K562 (cell line): ENCODE results near the gene PRR35. TPM values are rescaled to one million over a fixed set of nuclear protein-coding genes. Genes with fewer than 3 reads are reported as not detected.

ENCODE experiments used
- BRD9 ChIP-seq: fragments of 450-650 bp; IDR thresholded peaks from 2 replicates; pipeline ENCODE4 v1.6.1; 2018; ENCODE audit warnings: low read depth; ENCODE audit not compliant: partially characterized antibody
- CBFA2T2 ChIP-seq: fragments of 450-650 bp; conservative IDR thresholded peaks from 2 replicates; pipeline ENCODE4 v1.6.1; 2017; ENCODE audit warnings: mild to moderate bottlenecking
- CHD1 ChIP-seq: fragments of 200-600 bp; sonication (generic); IDR thresholded peaks from one replicate; pipeline ENCODE4 v1.6.1; 2012; ENCODE audit warnings: mild to moderate bottlenecking, moderate library complexity, low read length, inconsistent platforms
- FIP1L1 ChIP-seq: fragments of 200-400 bp; formaldehyde crosslinking; IDR thresholded peaks from 2 replicates; pipeline ENCODE4 v1.6.1; 2018; ENCODE audit warnings: mild to moderate bottlenecking, low read depth, low read length; ENCODE audit not compliant: poor library complexity, severe bottlenecking
- KDM5B ChIP-seq: fragments of 200-600 bp; sonication (generic); IDR thresholded peaks from 2 replicates; pipeline ENCODE4 v1.6.1; 2012; ENCODE audit warnings: low read depth, mild to moderate bottlenecking, moderate library complexity, low read length, control low read depth, inconsistent platforms; ENCODE audit not compliant: insufficient replicate concordance
- NCOA4 ChIP-seq: fragments of 450-650 bp; IDR thresholded peaks from 2 replicates; pipeline ENCODE4 v1.6.1; 2018; ENCODE audit warnings: mild to moderate bottlenecking; ENCODE audit not compliant: partially characterized antibody
- PHF21A ChIP-seq: fragments of 450-650 bp; IDR thresholded peaks from 2 replicates; pipeline ENCODE4 v1.6.1; 2017; ENCODE audit warnings: low read depth, borderline replicate concordance
- SAFB2 ChIP-seq: fragments of 200-400 bp; formaldehyde crosslinking; IDR thresholded peaks from 2 replicates; pipeline ENCODE4 v1.6.1; 2018; ENCODE audit warnings: borderline replicate concordance, low read length, low read depth, moderate library complexity; ENCODE audit not compliant: severe bottlenecking
- STAT5B ChIP-seq: fragments of 250-450 bp; sonication (Bioruptor Pico); IDR thresholded peaks from 2 replicates; pipeline ENCODE4 v1.8.0; 2021; ENCODE audit warnings: mild to moderate bottlenecking, inconsistent platforms
- XRCC5 ChIP-seq: fragments of 200-400 bp; formaldehyde crosslinking; IDR thresholded peaks from 2 replicates; pipeline ENCODE4 v1.6.1; 2017; ENCODE audit warnings: low read depth, mild to moderate bottlenecking, low read length
- ZNF583 ChIP-seq: fragments of 250-450 bp; sonication (Bioruptor Pico); IDR thresholded peaks from 2 replicates; pipeline ENCODE4 v1.4.0; 2020
- polyA plus RNA-seq, 8 experiments: library from polyadenylated mRNA; depleted of rRNA in 4 of 8; stranded (reverse) in 5 of 8; unstranded in 3 of 8; fragments of >200 nt; fragmentation: Nextera tagmentation in 2 of 8; fragmentation: Illumina TruSeq in 1 of 8; extraction: Ambion mirVana in 2 of 8; extraction: Trizol in 1 of 8; gene quantifications; 2 replicates each; pipeline versions ENCODE4 v1.2.1 to v1.2.3, GENCODE V29; 2011 to 2014; ENCODE audit warnings: inconsistent platforms in 1 of 8, missing spikeins in 1 of 8
- total RNA-seq, 7 experiments: library from RNA; depleted of rRNA in 6 of 7; stranded (reverse); fragments of >200 nt in 6 of 7; fragmentation: Illumina TruSeq in 2 of 7; extraction: Trizol in 2 of 7; gene quantifications; 2 replicates each; pipeline versions ENCODE4 v1.2.1 to v1.2.3, GENCODE V29; 2011 to 2021; ENCODE audit warnings: low replicate concordance in 1 of 7
- TF ChIP-seq, protein P1 (sequence below): fragments of 250-450 bp; sonication (Bioruptor Pico); IDR thresholded peaks from 2 replicates; pipeline ENCODE4 v1.4.0; 2020; ENCODE audit warnings: mild to moderate bottlenecking, moderate library complexity
- TF ChIP-seq, protein P2 (sequence below): fragments of 250-450 bp; sonication (Bioruptor Pico); IDR thresholded peaks from 2 replicates; pipeline ENCODE4 v1.4.0; 2020
- TF ChIP-seq, protein P3 (sequence below): fragments of 450-650 bp; IDR thresholded peaks from 2 replicates; pipeline ENCODE4 v1.6.1; 2017; ENCODE audit warnings: antibody characterized with exemption
- TF ChIP-seq, protein P4 (sequence below): fragments of 450-650 bp; IDR thresholded peaks from 2 replicates; pipeline ENCODE4 v1.6.1; 2016; ENCODE audit warnings: borderline replicate concordance
- TF ChIP-seq, protein P5 (sequence below): fragments of 450-650 bp; conservative IDR thresholded peaks from 2 replicates; pipeline ENCODE4 v1.6.1; 2016; ENCODE audit warnings: missing genetic modification characterization, low read depth, mild to moderate bottlenecking, missing compliant biosample characterization, moderate library complexity

Gene PRR35
- total and polyA plus RNA-seq, 9 of the 15 experiments (the other 6 are each of a cell fraction or from before 2014, with no cell fraction given): 0.17 to 0.45 (median 0.21) TPM; not detected in 5

DNA sequence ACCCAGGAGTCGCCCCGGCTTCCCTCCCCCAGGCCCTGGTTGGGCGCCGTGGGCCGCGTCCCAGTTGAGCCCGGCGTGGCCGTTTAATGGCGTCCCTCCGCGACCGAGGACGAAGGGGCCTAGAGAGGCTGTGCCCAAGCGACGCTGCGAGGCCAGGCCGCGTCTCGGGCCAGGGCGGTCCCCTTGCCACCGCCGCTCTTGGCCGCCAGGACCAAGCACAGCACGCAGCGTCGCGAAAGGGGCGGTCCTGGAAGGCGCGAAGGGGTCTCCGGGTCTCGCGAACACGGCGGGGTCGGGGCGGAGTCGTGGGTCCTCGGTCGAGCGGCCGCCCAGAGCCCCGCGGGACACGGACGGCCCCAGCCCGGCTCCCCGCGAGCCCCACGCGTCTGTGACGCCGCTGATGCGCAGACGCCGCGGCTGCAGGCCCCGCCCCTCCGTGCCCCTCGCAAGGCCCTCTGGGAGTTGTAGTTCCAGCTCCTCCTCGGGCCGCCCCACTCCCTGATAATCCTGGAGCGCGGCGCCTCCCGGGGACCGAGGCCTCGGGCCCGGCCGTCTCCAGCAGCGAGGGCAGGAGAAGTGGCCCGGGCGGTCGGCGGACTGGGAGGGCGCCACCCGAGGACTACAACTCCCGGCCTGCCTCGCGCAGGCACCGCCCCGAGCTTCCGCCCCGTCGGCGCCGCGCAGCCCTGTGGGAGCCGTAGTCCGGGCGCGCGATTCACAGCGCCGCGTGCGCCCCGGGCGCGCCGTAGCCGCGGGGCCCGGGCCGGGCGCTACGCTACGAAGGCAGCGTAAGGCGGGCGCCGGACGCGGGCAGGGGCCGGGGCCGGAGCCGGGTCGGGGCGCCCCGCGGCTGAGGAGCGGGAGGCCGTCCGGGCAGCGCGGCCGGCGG, 32.9 kb upstream of the PRR35 start, which contains the start of gene CAPN15 (continued):
- TF ChIP-seq, protein P1, sequence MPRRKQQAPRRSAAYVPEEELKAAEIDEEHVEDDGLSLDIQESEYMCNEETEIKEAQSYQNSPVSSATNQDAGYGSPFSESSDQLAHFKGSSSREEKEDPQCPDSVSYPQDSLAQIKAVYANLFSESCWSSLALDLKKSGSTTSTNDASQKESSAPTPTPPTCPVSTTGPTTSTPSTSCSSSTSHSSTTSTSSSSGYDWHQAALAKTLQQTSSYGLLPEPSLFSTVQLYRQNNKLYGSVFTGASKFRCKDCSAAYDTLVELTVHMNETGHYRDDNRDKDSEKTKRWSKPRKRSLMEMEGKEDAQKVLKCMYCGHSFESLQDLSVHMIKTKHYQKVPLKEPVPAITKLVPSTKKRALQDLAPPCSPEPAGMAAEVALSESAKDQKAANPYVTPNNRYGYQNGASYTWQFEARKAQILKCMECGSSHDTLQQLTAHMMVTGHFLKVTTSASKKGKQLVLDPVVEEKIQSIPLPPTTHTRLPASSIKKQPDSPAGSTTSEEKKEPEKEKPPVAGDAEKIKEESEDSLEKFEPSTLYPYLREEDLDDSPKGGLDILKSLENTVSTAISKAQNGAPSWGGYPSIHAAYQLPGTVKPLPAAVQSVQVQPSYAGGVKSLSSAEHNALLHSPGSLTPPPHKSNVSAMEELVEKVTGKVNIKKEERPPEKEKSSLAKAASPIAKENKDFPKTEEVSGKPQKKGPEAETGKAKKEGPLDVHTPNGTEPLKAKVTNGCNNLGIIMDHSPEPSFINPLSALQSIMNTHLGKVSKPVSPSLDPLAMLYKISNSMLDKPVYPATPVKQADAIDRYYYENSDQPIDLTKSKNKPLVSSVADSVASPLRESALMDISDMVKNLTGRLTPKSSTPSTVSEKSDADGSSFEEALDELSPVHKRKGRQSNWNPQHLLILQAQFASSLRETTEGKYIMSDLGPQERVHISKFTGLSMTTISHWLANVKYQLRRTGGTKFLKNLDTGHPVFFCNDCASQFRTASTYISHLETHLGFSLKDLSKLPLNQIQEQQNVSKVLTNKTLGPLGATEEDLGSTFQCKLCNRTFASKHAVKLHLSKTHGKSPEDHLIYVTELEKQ (CRISPR knock-in tag): no peak
- TF ChIP-seq PHF21A (no peak), XRCC5 (no peak), KDM5B (no peak), NCOA4 (no peak), BRD9 (no peak), CBFA2T2 (no peak), ZNF583 (CRISPR knock-in tag) (0 out of 2 replicates have a peak, but pooled peaks have one; percentile 81), STAT5B (CRISPR knock-in tag) (no peak), CHD1 (peak; percentile 64), SAFB2 (no peak), FIP1L1 (peak; percentile 91)
- TF ChIP-seq, protein P2, sequence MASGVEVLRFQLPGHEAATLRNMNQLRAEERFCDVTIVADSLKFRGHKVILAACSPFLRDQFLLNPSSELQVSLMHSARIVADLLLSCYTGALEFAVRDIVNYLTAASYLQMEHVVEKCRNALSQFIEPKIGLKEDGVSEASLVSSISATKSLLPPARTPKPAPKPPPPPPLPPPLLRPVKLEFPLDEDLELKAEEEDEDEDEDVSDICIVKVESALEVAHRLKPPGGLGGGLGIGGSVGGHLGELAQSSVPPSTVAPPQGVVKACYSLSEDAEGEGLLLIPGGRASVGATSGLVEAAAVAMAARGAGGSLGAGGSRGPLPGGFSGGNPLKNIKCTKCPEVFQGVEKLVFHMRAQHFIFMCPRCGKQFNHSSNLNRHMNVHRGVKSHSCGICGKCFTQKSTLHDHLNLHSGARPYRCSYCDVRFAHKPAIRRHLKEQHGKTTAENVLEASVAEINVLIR (CRISPR knock-in tag): peak; percentile 65
- TF ChIP-seq, protein P3, sequence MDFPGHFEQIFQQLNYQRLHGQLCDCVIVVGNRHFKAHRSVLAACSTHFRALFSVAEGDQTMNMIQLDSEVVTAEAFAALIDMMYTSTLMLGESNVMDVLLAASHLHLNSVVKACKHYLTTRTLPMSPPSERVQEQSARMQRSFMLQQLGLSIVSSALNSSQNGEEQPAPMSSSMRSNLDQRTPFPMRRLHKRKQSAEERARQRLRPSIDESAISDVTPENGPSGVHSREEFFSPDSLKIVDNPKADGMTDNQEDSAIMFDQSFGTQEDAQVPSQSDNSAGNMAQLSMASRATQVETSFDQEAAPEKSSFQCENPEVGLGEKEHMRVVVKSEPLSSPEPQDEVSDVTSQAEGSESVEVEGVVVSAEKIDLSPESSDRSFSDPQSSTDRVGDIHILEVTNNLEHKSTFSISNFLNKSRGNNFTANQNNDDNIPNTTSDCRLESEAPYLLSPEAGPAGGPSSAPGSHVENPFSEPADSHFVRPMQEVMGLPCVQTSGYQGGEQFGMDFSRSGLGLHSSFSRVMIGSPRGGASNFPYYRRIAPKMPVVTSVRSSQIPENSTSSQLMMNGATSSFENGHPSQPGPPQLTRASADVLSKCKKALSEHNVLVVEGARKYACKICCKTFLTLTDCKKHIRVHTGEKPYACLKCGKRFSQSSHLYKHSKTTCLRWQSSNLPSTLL: no peak
- TF ChIP-seq, protein P4, sequence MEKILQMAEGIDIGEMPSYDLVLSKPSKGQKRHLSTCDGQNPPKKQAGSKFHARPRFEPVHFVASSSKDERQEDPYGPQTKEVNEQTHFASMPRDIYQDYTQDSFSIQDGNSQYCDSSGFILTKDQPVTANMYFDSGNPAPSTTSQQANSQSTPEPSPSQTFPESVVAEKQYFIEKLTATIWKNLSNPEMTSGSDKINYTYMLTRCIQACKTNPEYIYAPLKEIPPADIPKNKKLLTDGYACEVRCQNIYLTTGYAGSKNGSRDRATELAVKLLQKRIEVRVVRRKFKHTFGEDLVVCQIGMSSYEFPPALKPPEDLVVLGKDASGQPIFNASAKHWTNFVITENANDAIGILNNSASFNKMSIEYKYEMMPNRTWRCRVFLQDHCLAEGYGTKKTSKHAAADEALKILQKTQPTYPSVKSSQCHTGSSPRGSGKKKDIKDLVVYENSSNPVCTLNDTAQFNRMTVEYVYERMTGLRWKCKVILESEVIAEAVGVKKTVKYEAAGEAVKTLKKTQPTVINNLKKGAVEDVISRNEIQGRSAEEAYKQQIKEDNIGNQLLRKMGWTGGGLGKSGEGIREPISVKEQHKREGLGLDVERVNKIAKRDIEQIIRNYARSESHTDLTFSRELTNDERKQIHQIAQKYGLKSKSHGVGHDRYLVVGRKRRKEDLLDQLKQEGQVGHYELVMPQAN: 0 out of 2 replicates have a peak, but pooled peaks have one; percentile 39
- TF ChIP-seq, protein P5, sequence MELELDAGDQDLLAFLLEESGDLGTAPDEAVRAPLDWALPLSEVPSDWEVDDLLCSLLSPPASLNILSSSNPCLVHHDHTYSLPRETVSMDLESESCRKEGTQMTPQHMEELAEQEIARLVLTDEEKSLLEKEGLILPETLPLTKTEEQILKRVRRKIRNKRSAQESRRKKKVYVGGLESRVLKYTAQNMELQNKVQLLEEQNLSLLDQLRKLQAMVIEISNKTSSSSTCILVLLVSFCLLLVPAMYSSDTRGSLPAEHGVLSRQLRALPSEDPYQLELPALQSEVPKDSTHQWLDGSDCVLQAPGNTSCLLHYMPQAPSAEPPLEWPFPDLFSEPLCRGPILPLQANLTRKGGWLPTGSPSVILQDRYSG (tag): peak; percentile 81
